Measurements from ENCODE around the gene CREM. TPM values are rescaled to one million over a fixed set of nuclear protein-coding genes. Genes with fewer than 3 reads are reported as not detected.

Gene CREM
- total and polyA plus RNA-seq, 10 of the 15 experiments (the other 5 are each of a cell fraction or from before 2014, with no cell fraction given): 51.3 to 115 (median 70.6) TPM

DNA sequence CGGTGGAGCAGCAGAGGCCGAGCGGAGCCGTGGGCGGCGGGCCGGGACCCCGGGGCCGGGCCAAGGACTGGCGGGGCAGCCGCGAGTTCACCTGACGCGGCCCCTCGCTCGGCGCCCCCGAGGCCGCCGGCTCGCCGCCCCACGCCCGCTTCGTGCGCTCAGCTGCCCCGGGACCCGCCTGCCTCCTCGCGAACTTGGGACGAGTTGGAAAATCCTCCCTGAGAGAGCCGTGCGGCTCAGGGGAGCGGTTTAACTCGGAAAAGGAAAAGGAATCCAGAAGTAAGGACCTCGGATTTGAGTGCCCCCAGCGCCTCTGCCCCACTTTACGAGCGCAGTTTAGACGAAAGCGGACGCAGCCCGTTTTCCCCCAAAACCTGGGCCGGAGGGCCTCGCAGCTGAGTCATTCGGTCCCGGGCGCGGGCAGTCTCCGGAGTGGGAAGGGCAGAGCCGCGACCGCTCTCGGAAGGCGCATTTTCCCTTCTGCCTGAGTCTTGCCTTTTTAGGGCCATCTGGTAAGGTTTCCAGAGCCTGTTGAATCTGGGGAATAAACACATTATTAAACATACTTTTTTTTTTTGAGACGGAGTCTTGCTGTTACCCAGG lies 744 bp downstream of the CREM start (continued):
- TF ChIP-seq CTCF (IDR thresholded peaks at IDR 0.05 in 2 of 3, conservative IDR thresholded peaks at IDR 0.05 in 1 of 3; ENCODE audit: control insufficient read depth in 2 of 3, extremely low read depth in 1 of 3, insufficient read depth in 1 of 3, low read depth in 3 of 3, low read length in 3 of 3) (no peak), SREBF2 (IDR thresholded peaks at IDR 0.05; ENCODE audit: low read length) (no peak), SMC3 (IDR thresholded peaks at IDR 0.05; ENCODE audit: borderline replicate concordance, low read length) (no peak), ZNF687 (IDR thresholded peaks at IDR 0.05) (peak; percentile 78), RCOR1 (conservative IDR thresholded peaks at IDR 0.05; ENCODE audit: low read depth, low read length) (no peak), SRF (IDR thresholded peaks at IDR 0.05; ENCODE audit: low read depth in 2 of 2, low read length in 2 of 2) (no peak), MEF2B (IDR thresholded peaks at IDR 0.05; ENCODE audit: partially characterized antibody, poor library complexity, severe bottlenecking) (no peak), NR2F1 (conservative IDR thresholded peaks at IDR 0.05) (no peak; the same call in none of the 2 replicates), ATF2 (IDR thresholded peaks at IDR 0.05; ENCODE audit: low read length) (no peak), EZH2 (IDR thresholded peaks at IDR 0.05; ENCODE audit: borderline replicate concordance, control insufficient read depth, low read depth, low read length) (no peak), SIX5 (IDR thresholded peaks at IDR 0.05; ENCODE audit: low read depth, low read length, severe bottlenecking) (no peak), PBX3 (IDR thresholded peaks at IDR 0.05; ENCODE audit: insufficient replicate concordance, low read depth, low read length) (no peak), HDAC2 (IDR thresholded peaks at IDR 0.05) (no peak), TCF3 (IDR thresholded peaks at IDR 0.05; ENCODE audit: borderline replicate concordance, insufficient read depth, low read depth, low read length) (no peak), STAT1 (conservative IDR thresholded peaks at IDR 0.05) (0 out of 2 replicates have a peak, but pooled peaks have one; percentile 33), SMAD5 (IDR thresholded peaks at IDR 0.05; ENCODE audit: low read depth) (0 out of 2 replicates have a peak, but pooled peaks have one; percentile 8)
- TF ChIP-seq, protein P1, sequence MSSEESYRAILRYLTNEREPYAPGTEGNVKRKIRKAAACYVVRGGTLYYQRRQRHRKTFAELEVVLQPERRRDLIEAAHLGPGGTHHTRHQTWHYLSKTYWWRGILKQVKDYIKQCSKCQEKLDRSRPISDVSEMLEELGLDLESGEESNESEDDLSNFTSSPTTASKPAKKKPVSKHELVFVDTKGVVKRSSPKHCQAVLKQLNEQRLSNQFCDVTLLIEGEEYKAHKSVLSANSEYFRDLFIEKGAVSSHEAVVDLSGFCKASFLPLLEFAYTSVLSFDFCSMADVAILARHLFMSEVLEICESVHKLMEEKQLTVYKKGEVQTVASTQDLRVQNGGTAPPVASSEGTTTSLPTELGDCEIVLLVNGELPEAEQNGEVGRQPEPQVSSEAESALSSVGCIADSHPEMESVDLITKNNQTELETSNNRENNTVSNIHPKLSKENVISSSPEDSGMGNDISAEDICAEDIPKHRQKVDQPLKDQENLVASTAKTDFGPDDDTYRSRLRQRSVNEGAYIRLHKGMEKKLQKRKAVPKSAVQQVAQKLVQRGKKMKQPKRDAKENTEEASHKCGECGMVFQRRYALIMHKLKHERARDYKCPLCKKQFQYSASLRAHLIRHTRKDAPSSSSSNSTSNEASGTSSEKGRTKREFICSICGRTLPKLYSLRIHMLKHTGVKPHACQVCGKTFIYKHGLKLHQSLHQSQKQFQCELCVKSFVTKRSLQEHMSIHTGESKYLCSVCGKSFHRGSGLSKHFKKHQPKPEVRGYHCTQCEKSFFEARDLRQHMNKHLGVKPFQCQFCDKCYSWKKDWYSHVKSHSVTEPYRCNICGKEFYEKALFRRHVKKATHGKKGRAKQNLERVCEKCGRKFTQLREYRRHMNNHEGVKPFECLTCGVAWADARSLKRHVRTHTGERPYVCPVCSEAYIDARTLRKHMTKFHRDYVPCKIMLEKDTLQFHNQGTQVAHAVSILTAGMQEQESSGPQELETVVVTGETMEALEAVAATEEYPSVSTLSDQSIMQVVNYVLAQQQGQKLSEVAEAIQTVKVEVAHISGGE (CRISPR knock-in tag; IDR thresholded peaks at IDR 0.05): no peak

All from GM12878 (cell line).